CD4-positive, alpha-beta T cell treated with Interleukin-6 at 100 ng/mL for 8 hours (primary cell): ENCODE data around the gene KL.

ENCODE experiments used
- DNase-seq: peaks from one replicate; pipeline ENCODE4 v3.0.0-alpha.2; 2020; ENCODE audit warnings: mixed read lengths, low spot score

KL gene

DNA sequence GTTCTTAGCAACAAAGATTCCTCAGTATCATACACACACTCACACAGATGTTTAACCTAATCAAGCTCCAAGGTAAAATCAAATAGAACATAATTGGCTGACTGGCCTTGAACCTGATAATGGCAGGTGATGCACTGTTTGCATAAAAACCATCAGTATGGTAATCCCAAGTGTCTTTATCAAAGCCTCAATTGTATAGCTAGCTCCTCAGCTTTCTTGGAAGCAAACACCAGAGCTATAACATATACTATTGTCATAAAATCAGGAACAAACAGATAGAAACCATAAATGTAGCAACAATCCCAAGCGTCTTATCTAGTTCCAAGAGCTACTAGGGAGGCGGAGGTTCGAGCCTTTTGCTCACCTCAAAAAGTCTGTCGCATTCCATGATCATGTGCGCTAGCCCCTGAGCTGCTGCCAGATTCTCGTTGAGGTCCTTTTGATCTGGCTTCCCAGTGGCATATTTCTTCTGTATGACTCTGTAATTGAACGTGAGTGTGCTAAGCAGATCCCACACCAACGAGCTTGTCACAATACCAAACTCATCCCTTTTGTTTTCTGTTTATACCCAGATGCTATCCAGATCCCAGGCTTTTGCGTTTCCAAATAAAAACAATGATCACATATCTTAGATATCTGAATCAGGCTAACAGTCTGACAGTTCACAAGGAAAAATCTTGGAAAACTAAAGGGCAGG lies 95.3 kb downstream of the KL start:
- DNase-seq = no peak

DNA sequence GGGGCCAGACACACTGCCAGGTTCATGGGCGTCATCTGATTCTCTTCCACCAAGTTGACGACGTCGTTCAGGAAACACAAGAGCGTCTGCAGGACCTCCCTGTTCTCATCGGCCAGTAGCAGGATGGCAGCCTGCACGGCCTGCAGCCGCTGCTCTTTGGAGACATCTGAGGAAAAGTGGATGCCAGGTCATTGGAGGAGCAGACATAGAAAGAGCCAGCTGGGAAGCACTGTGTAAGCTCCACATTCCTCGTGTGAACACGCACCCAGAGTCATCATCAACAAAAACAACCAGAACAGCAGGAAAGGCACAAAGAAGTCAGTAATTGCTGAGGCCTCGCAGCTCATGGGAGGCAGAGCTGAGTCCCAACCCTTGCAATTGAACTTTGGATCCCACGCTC lies 96.5 kb downstream of the KL start:
- DNase-seq = no peak

DNA sequence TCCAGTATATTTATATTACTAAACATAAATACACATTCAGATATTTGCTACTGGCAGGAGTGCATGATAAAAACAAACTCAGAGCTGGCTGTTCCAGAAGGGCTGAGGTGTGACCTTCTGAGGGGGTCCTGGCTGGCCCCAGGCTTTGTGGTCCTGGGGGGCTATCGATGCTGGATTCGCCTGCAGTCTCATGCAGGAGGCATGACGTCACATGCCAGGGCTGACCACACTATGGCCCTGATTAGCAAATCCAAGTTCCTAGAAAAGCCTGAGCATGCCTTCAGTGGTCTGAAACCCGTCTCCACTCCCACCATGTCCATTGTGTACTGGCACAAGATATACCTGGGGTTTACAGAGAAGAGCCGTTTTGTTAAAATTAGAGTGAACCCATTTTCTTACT lies 97.9 kb downstream of the KL start:
- DNase-seq = no peak

DNA sequence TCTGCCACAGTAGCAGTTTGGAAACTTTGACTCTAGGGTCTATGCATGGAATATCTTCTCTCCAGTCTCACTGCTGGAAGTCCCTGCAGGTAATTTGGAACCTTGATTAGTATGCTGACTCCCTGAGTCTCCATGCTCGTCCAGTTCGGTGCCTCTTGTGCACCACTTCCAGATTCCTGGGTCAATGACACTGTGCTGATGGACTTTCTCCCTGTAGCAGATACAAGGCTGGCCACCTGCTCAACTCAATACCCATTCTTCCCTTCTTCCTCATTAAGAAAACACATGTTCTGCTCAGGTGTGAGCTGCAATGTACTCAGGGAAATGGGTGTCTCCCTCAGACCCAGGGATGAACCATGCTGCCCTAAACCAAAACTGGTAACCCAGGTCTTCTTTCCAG lies 99.1 kb downstream of the KL start:
- no peak for DNase-seq
